Retinal pigment epithelial cell (primary cell): ENCODE data around the gene TNFRSF25.
A peak's percentile ranks its signal among the peaks of the same experiment; 100 is the strongest.
"Not testable (repeated sequence)": the region's sequence is repeated elsewhere in the genome, so short reads cannot be mapped to it uniquely, and the experiment has no call there.

Experiments
- DNase-seq: peaks from one replicate; pipeline ENCODE4 v3.0.0-alpha.2; 2010; ENCODE audit warnings: low read depth
- H3K4me3 ChIP-seq: 2 replicates; pipeline ENCODE4 v1.5.1; 2011; ENCODE audit warnings: mild to moderate bottlenecking, low read length, control low read depth, moderate library complexity
- TF ChIP-seq, protein P1 (sequence below): conservative IDR thresholded peaks from 2 replicates; pipeline ENCODE4 v1.5.1; 2011; ENCODE audit warnings: low read depth, low read length, control low read depth, inconsistent platforms

Gene TNFRSF25

GRCh38 chr1:6443339-6444115, 22.4 kb downstream of the TNFRSF25 start:
- DNase-seq: no peak
- no peak overlapping the region for H3K4me3 ChIP-seq
- TF ChIP-seq, protein P1, sequence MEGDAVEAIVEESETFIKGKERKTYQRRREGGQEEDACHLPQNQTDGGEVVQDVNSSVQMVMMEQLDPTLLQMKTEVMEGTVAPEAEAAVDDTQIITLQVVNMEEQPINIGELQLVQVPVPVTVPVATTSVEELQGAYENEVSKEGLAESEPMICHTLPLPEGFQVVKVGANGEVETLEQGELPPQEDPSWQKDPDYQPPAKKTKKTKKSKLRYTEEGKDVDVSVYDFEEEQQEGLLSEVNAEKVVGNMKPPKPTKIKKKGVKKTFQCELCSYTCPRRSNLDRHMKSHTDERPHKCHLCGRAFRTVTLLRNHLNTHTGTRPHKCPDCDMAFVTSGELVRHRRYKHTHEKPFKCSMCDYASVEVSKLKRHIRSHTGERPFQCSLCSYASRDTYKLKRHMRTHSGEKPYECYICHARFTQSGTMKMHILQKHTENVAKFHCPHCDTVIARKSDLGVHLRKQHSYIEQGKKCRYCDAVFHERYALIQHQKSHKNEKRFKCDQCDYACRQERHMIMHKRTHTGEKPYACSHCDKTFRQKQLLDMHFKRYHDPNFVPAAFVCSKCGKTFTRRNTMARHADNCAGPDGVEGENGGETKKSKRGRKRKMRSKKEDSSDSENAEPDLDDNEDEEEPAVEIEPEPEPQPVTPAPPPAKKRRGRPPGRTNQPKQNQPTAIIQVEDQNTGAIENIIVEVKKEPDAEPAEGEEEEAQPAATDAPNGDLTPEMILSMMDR: no peak

- DNase-seq: no peak
- TF ChIP-seq, protein P1: no peak
These were observed 24.4 kb downstream of the TNFRSF25 start for GRCh38 chr1:6441586-6441985.

DNA sequence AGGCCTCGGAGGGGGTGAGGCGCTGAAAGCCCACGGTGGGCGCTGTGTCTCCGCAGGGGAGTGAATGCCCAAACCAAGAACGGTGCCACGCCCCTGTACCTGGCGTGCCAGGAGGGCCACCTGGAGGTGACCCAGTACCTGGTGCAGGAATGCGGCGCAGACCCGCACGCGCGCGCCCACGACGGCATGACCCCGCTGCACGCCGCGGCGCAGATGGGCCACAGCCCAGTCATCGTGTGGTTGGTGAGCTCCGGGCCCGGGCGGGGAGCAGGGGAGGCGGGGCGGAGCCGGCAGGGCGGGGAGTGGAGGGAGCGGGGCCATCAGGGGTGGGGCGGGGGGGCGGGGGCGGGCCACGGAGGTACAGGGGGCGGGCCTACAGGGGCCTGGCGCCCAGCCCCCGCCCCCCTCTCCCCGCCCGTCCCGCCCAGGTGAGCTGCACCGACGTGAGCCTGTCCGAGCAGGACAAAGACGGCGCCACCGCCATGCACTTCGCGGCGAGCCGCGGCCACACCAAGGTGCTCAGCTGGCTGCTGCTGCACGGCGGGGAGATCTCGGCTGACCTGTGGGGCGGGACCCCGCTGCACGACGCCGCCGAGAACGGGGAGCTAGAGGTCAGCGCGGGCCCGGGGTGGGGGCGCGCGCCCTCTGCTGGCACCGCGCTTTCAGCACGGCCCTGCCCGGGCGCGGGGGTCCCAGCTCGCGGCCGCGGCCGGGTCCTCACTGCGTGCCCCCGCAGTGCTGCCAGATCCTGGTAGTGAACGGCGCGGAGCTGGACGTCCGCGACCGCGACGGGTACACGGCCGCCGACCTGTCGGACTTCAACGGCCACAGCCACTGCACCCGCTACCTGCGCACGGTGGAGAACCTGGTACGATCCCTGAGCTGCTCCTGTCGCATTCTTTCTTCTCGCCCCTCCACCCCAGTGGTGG, 25.5 kb downstream of the TNFRSF25 start:
- no peak for DNase-seq
- no peak overlapping the region for H3K4me3 ChIP-seq
- TF ChIP-seq, protein P1: peak; percentile 33

More at GRCh38 chr1:6441586-6441985, 24.4 kb downstream of the TNFRSF25 start:
- no peak overlapping the region for H3K4me3 ChIP-seq

- DNase-seq: no peak
- TF ChIP-seq, protein P1: peak; percentile 96
- no peak overlapping the region for H3K4me3 ChIP-seq
These were observed 27.9 kb downstream of the TNFRSF25 start for GRCh38 chr1:6438047-6438525.

DNA sequence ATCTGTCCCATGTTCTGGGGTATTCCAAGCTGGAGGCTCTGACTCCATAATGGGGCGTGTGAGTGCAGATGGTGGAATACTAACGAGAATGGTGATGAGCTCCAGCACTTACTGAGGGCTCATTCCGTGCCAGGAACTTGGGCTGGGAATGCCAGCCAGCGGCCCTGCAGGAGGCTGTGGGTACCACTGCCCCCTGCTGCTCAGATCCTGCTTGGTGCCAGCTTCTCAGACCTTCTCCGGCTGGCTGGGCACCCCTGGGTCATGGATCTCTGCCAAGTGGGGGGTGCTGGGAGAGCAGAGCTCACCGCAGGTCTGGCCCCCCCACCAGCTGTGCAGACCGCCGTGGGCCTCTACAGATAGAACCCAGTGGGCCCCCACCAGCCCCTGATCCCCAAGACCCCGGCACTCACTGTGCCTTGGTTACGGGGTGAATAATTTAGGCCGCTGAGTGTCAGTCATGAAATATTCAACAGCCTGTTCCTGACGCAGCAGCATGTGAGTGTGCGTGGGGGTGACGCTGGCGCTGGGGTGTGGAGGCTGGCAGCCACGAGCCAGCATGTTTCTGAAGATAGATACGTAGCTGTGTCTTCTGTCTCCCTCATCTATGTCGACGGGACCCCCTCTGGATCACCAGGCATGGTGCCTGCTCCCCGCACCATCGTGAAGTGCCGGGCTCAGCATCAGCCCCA, 28.8 kb downstream of the TNFRSF25 start:
- TF ChIP-seq, protein P1: peak; percentile 49
- DNase-seq, H3K4me3 ChIP-seq: not testable (repeated sequence)

GRCh38 chr1:6436277-6436676, 29.7 kb downstream of the TNFRSF25 start:
- not testable (repeated sequence) for DNase-seq, H3K4me3 ChIP-seq

DNA sequence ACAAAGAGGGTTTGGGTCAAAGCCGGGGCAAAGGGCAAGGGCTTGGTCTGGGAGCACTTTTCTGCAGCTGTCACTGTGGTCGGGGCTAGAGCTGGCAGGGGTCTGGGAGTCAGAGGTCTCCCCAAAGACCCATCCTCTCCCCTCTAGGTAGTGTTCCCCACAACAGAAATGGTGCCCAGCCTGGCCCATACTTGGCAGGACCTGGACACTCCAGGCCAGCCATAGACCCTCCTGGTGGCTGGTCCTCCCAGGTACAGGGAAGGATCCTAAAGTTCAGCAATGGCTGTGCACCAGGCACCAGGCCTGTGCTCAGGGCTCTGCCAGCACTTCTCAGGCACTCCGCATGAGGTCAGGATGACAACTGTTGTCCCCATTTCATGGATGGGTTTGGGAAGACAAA, 30.4 kb downstream of the TNFRSF25 start:
- no peak for DNase-seq
- H3K4me3 ChIP-seq: no peak overlapping the region
- TF ChIP-seq, protein P1: no peak
